K562 (cell line): ENCODE measurements around the gene SLC22A4. TPM values are rescaled to one million over a fixed set of nuclear protein-coding genes. Genes with fewer than 3 reads are reported as not detected.

Experiments used
- ARID3A ChIP-seq: IDR thresholded peaks from 2 replicates; pipeline ENCODE4 v1.6.1; 2012; ENCODE audit warnings: low read depth, low read length, improper control_type of control experiment, borderline replicate concordance
- CREB1 ChIP-seq, 2 experiments: sonication (generic) in 1 of 2; formaldehyde crosslinking in 1 of 2; IDR thresholded peaks; 2 replicates each; pipeline versions ENCODE4 v1.6.1 to v1.8.0; 2012 to 2022; ENCODE audit warnings: inconsistent platforms in 1 of 2, mild to moderate bottlenecking in 1 of 2, missing genetic modification reagents in 1 of 2, moderate library complexity in 1 of 2
- HMGN3 ChIP-seq: IDR thresholded peaks from 2 replicates; pipeline ENCODE4 v1.6.1; 2011; ENCODE audit warnings: borderline replicate concordance, low read depth, mild to moderate bottlenecking, mixed read lengths, low read length; ENCODE audit not compliant: insufficient read length; ENCODE audit errors: extremely low read depth
- NCOA6 ChIP-seq: fragments of 450-650 bp; IDR thresholded peaks from 2 replicates; pipeline ENCODE4 v1.6.1; 2017; ENCODE audit warnings: mild to moderate bottlenecking
- NR2C2 ChIP-seq, 2 experiments: fragments of 200-800 bp in 1 of 2; sonication (Bioruptor generic) in 1 of 2; sonication (generic) in 1 of 2; formaldehyde crosslinking in 1 of 2; IDR thresholded peaks; 2 replicates each; pipeline versions ENCODE4 v1.6.1 to v1.8.0; 2016 to 2022; ENCODE audit warnings: mild to moderate bottlenecking in 1 of 2, missing compliant biosample characterization in 1 of 2, missing genetic modification characterization in 1 of 2, missing genetic modification reagents in 1 of 2
- SMAD1 ChIP-seq: fragments of 150-350 bp; IDR thresholded peaks from 2 replicates; pipeline ENCODE4 v1.6.1; 2014; ENCODE audit warnings: low read length, low read depth; ENCODE audit not compliant: partially characterized antibody
- SRF ChIP-seq, 2 experiments: fragments of 250-450, 450-650 bp in 1 of 2; sonication (Bioruptor Pico) in 1 of 2; sonication (generic) in 1 of 2; formaldehyde crosslinking; IDR thresholded peaks; 2 replicates each; pipeline versions ENCODE4 v1.5.0 to v1.5.1; 2020 to 2022; ENCODE audit warnings: mild to moderate bottlenecking in 1 of 2, missing genetic modification reagents in 1 of 2
- TFAM ChIP-seq: fragments of 250-450 bp; sonication (Bioruptor Pico); conservative IDR thresholded peaks from 2 replicates; pipeline ENCODE4 v1.5.0; 2021; ENCODE audit warnings: mild to moderate bottlenecking, moderate library complexity
- TOE1 ChIP-seq, 2 experiments: fragments of 450-650 bp in 1 of 2; sonication (generic) in 1 of 2; formaldehyde crosslinking in 1 of 2; IDR thresholded peaks; 2 replicates each; pipeline versions ENCODE4 v1.7.1 to v1.8.0; 2016 to 2022; ENCODE audit warnings: borderline replicate concordance in 2 of 2, mild to moderate bottlenecking in 2 of 2, antibody characterized with exemption in 1 of 2, inconsistent platforms in 1 of 2, low read depth in 1 of 2, missing genetic modification reagents in 1 of 2, moderate library complexity in 1 of 2
- YY1 ChIP-seq, 3 experiments: IDR thresholded peaks; 2 replicates each; pipeline ENCODE4 v1.6.1; 2011; ENCODE audit warnings: low read length in 2 of 3, mild to moderate bottlenecking in 2 of 3, moderate library complexity in 2 of 3, borderline replicate concordance in 1 of 3, control low read depth in 1 of 3, low read depth in 1 of 3; ENCODE audit not compliant: insufficient read depth in 3 of 3, insufficient replicate concordance in 2 of 3, control insufficient read depth in 1 of 3, insufficient read length in 1 of 3; ENCODE audit errors: extremely low read depth in 1 of 3
- ZBTB34 ChIP-seq: fragments of 250-450 bp; sonication (Bioruptor Pico); IDR thresholded peaks from 2 replicates; pipeline ENCODE4 v1.8.0; 2021; ENCODE audit warnings: mild to moderate bottlenecking, moderate library complexity
- ZFX ChIP-seq: sonication (generic); formaldehyde crosslinking; IDR thresholded peaks from 2 replicates; pipeline ENCODE4 v1.8.0; 2022; ENCODE audit warnings: mild to moderate bottlenecking, missing genetic modification reagents, moderate library complexity
- ZNF408 ChIP-seq: fragments of 250-450 bp; sonication (Bioruptor Pico); IDR thresholded peaks from 2 replicates; pipeline ENCODE4 v1.4.0; 2020; ENCODE audit warnings: low read depth, mild to moderate bottlenecking, moderate library complexity
- ZNF75A ChIP-seq: fragments of 450-650 bp; formaldehyde crosslinking; IDR thresholded peaks from 2 replicates; pipeline ENCODE4 v1.4.0; 2020; ENCODE audit warnings: mild to moderate bottlenecking
- ZNF830 ChIP-seq: fragments of 250-450 bp; sonication (Bioruptor Pico); IDR thresholded peaks from 2 replicates; pipeline ENCODE4 v1.5.0; 2021; ENCODE audit warnings: mild to moderate bottlenecking
- polyA plus RNA-seq, 8 experiments: library from polyadenylated mRNA; depleted of rRNA in 4 of 8; stranded (reverse) in 5 of 8; unstranded in 3 of 8; fragments of >200 nt; fragmentation: Nextera tagmentation in 2 of 8; fragmentation: Illumina TruSeq in 1 of 8; extraction: Ambion mirVana in 2 of 8; extraction: Trizol in 1 of 8; gene quantifications; 2 replicates each; pipeline versions ENCODE4 v1.2.1 to v1.2.3, GENCODE V29; 2011 to 2014; ENCODE audit warnings: inconsistent platforms in 1 of 8, missing spikeins in 1 of 8
- total RNA-seq, 7 experiments: library from RNA; depleted of rRNA in 6 of 7; stranded (reverse); fragments of >200 nt in 6 of 7; fragmentation: Illumina TruSeq in 2 of 7; extraction: Trizol in 2 of 7; gene quantifications; 2 replicates each; pipeline versions ENCODE4 v1.2.1 to v1.2.3, GENCODE V29; 2011 to 2021; ENCODE audit warnings: low replicate concordance in 1 of 7
- TF ChIP-seq, protein P1 (sequence below): fragments of 450-650 bp; IDR thresholded peaks from 2 replicates; pipeline ENCODE4 v1.6.1; 2014; ENCODE audit warnings: low read depth, mild to moderate bottlenecking, moderate library complexity, borderline replicate concordance

Gene SLC22A4
- total and polyA plus RNA-seq, 9 of the 15 experiments (the other 6 are each of a cell fraction or from before 2014, with no cell fraction given): 2.7 to 9.5 (median 6.2) TPM

DNA sequence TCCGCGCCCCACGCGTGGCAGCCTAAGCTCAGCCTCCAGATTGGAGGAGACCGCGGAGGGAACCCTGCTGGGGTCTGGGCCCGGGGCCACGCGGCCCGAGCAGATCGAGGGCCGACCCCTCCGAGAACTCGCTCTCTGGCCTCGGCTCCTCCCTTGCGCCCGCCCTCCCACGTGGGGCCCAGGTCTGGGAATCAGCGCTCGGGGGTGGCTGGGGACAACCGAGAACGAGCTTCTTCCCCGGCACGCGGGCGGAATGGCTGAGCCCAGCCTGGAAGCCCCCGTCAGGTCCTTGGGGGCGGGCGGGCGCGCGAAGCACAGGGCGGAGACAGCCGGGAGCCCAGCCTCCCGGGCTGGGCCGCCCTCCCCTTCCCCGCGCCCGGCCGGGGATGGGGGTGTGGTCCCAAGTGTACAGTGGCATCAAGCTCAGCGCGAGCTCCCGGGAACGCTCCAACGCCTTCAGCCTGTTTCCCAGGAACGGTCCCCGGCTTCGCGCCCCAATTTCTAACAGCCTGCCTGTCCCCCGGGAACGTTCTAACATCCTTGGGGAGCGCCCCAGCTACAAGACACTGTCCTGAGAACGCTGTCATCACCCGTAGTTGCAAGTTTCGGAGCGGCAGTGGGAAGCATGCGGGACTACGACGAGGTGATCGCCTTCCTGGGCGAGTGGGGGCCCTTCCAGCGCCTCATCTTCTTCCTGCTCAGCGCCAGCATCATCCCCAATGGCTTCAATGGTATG, at the start of gene SLC22A4 (continued):
- TF ChIP-seq NR2C2 (CRISPR knock-in tag; IDR thresholded peaks at IDR 0.05): no peak
- TF ChIP-seq NR2C2 (tag; IDR thresholded peaks at IDR 0.05): peak; percentile 82
- no peak; the same call in 1 of the 2 replicates for TF ChIP-seq CREB1 (IDR thresholded peaks at IDR 0.05)
- peak; percentile 39; the same call in 1 of the 2 replicates for TF ChIP-seq CREB1 (CRISPR knock-in tag; IDR thresholded peaks at IDR 0.05)
- TF ChIP-seq SRF (CRISPR knock-in tag; IDR thresholded peaks at IDR 0.05): no peak
- TF ChIP-seq, protein P1, sequence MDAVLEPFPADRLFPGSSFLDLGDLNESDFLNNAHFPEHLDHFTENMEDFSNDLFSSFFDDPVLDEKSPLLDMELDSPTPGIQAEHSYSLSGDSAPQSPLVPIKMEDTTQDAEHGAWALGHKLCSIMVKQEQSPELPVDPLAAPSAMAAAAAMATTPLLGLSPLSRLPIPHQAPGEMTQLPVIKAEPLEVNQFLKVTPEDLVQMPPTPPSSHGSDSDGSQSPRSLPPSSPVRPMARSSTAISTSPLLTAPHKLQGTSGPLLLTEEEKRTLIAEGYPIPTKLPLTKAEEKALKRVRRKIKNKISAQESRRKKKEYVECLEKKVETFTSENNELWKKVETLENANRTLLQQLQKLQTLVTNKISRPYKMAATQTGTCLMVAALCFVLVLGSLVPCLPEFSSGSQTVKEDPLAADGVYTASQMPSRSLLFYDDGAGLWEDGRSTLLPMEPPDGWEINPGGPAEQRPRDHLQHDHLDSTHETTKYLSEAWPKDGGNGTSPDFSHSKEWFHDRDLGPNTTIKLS: no peak
- no peak for TF ChIP-seq HMGN3
- no peak for TF ChIP-seq ZBTB34 (CRISPR knock-in tag)
- no peak for TF ChIP-seq ARID3A
- no peak for TF ChIP-seq ZNF75A (CRISPR knock-in tag)
- TF ChIP-seq NCOA6: no peak
- TF ChIP-seq YY1 (IDR thresholded peaks at IDR 0.05; ENCODE audit: borderline replicate concordance in 1 of 3, control insufficient read depth in 1 of 3, extremely low read depth in 1 of 3, insufficient read depth in 3 of 3, insufficient read length in 1 of 3, insufficient replicate concordance in 2 of 3, low read depth in 1 of 3, low read length in 2 of 3): peak in 2 of 3 experiments; percentile 40 to 67
- TF ChIP-seq ZNF408 (CRISPR knock-in tag): no peak
- TF ChIP-seq ZNF830 (CRISPR knock-in tag): no peak
- TF ChIP-seq TOE1 (IDR thresholded peaks at IDR 0.05; ENCODE audit: borderline replicate concordance): peak; percentile 57; the same call in 1 of the 2 replicates
- TF ChIP-seq TOE1 (CRISPR knock-in tag; IDR thresholded peaks at IDR 0.05; ENCODE audit: borderline replicate concordance, low read depth): no peak
- TF ChIP-seq SMAD1: no peak
- no peak for TF ChIP-seq TFAM
- peak; percentile 2; the same call in 1 of the 2 replicates for TF ChIP-seq ZFX (CRISPR knock-in tag)
